Measurements from ENCODE around the gene IFT80.
"Not testable (repeated sequence)": the region's sequence is repeated elsewhere in the genome, so short reads cannot be mapped to it uniquely, and the experiment has no call there.

- not testable (repeated sequence) for TF ChIP-seq POLR2A, POLR2AphosphoS5 (IDR thresholded peaks at IDR 0.05; ENCODE audit: low read depth, low read length)
These were observed 77.2 kb downstream of the IFT80 start for GRCh38 chr3:160321821-160322220.

Data from GM12892 (cell line).